HG03521 (cell line): ENCODE data around the gene ATF1.
"Not testable (repeated sequence)": the region's sequence is repeated elsewhere in the genome, so short reads cannot be mapped to it uniquely, and the experiment has no call there.

Source experiments
- ATAC-seq: cut with Tn5 transposase; IDR thresholded peaks from one replicate; pipeline ENCODE4 v1.9.1; 2021; ENCODE audit warnings: mild to moderate bottlenecking, moderate library complexity; ENCODE audit not compliant: unreplicated experiment

ATF1 gene

GRCh38 chr12:50790081-50790480 is 26.2 kb downstream of the ATF1 start:
- ATAC-seq, result no peak

- no peak for ATAC-seq
Measured at GRCh38 chr12:50799908-50800307, 36.0 kb downstream of the ATF1 start.

GRCh38 chr12:50803230-50803875 is 39.5 kb downstream of the ATF1 start:
- ATAC-seq, result no peak

GRCh38 chr12:50806176-50806575 is 42.3 kb downstream of the ATF1 start:
- ATAC-seq, result no peak

- ATAC-seq, result not testable (repeated sequence)
Measured at GRCh38 chr12:50809131-50809530, 45.2 kb downstream of the ATF1 start.

GRCh38 chr12:50814921-50815320 is 51.0 kb downstream of the ATF1 start:
- ATAC-seq, result not testable (repeated sequence)

GRCh38 chr12:50820177-50820576 is 56.3 kb downstream of the ATF1 start:
- no peak for ATAC-seq

GRCh38 chr12:50822082-50822481 is 58.2 kb downstream of the ATF1 start:
- no peak for ATAC-seq

- not testable (repeated sequence) for ATAC-seq
Measured at GRCh38 chr12:50823724-50824123, 59.8 kb downstream of the ATF1 start.

GRCh38 chr12:50824914-50825313 is 61.0 kb downstream of the ATF1 start:
- ATAC-seq, result no peak

GRCh38 chr12:50825372-50825838 is 61.5 kb downstream of the ATF1 start:
- no peak for ATAC-seq

- ATAC-seq, result no peak
Measured at GRCh38 chr12:50828121-50828520, 64.2 kb downstream of the ATF1 start.

GRCh38 chr12:50828886-50829285 is 65.0 kb downstream of the ATF1 start:
- ATAC-seq, result no peak

GRCh38 chr12:50833801-50834200 is 69.9 kb downstream of the ATF1 start:
- not testable (repeated sequence) for ATAC-seq

GRCh38 chr12:50839042-50839441 is 75.1 kb downstream of the ATF1 start:
- no peak for ATAC-seq

GRCh38 chr12:50840809-50841487 is 77.0 kb downstream of the ATF1 start:
- no peak for ATAC-seq

GRCh38 chr12:50841716-50842531 is 78.0 kb downstream of the ATF1 start:
- no peak for ATAC-seq

GRCh38 chr12:50842637-50843493 is 79.0 kb downstream of the ATF1 start, which contains the start of gene TMPRSS12:
Gene TMPRSS12, plus strand, starts transcription at chr12:50842926. Its CDS starts 39 bp downstream, at chr12:50842965.
- ATAC-seq, result no peak

GRCh38 chr12:50845021-50845647 is 81.2 kb downstream of the ATF1 start:
- no peak for ATAC-seq

GRCh38 chr12:50848963-50849362 is 85.1 kb downstream of the ATF1 start:
- no peak for ATAC-seq
